ENCODE data around the gene LRMDA.
"Not testable (repeated sequence)": the region's sequence is repeated elsewhere in the genome, so short reads cannot be mapped to it uniquely, and the experiment has no call there.

The LRMDA gene

DNA sequence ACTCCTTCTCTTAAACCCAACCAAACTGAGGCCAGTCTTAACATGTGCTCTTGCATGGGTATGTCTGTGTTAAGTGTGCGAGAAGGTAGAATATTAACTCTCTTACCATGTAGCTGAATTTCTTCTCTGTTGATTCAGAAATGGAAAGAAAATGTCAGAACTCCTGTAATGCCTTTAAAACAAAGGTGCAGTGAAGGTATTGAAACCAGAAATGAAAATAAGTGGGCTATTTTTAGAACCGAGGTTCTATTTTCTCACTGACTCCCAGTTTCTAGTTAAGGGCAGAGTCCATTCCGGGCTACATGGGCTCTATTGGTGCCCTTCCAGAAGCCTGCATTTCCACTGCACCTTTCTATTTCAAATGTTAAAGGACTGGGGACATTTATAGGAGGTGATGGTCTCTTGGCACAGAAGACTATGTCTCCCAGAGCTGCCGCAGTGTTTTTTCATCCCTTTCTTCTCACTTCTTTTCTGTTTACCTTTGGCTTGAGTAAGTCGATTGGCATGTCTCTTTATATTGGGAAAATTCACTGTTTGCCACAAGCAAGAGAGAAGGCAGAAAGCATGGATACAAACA is 174.9 kb downstream of the LRMDA start:
- DNase-seq (ENCODE audit: low spot score) (peak; percentile 27), FAIRE-seq (no peak)

DNA sequence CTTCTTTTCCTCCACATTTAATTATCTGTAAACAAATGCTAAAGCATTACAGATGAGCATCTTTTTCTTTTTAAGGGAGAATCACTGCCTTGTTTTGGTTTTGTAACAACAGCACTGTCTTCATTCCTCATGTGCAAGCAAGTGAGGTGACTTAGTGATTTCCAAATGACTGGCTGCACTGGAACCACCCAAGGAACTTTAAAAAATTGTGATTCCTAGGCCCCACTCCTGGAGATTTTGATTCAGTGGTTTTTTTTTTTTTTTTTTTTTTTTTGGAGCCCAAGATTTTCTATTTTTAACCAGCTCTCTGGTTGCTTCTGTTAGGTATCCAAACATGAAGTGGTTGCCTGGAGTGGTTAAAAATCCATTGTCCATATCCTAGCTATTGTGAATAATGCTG is 176.2 kb downstream of the LRMDA start:
- FAIRE-seq (no peak), DNase-seq (ENCODE audit: low spot score) (no peak)

DNA sequence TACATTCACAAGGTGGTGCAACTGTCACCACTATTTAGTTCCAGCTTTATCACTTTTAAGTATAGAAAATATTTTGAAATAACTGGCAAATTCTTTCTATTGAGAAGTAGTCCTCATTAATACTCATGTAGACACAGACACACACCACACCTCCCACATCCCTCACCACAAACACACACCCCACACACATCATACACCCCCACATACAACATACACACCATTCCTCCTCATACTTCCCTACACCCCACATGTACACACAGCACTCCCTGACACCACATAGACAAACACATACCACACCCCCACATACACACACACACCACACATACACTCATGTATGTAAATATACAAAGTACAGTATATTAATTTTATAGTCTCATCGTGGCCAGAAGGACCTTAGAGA is 178.8 kb downstream of the LRMDA start:
- FAIRE-seq: peak; percentile 93

DNA sequence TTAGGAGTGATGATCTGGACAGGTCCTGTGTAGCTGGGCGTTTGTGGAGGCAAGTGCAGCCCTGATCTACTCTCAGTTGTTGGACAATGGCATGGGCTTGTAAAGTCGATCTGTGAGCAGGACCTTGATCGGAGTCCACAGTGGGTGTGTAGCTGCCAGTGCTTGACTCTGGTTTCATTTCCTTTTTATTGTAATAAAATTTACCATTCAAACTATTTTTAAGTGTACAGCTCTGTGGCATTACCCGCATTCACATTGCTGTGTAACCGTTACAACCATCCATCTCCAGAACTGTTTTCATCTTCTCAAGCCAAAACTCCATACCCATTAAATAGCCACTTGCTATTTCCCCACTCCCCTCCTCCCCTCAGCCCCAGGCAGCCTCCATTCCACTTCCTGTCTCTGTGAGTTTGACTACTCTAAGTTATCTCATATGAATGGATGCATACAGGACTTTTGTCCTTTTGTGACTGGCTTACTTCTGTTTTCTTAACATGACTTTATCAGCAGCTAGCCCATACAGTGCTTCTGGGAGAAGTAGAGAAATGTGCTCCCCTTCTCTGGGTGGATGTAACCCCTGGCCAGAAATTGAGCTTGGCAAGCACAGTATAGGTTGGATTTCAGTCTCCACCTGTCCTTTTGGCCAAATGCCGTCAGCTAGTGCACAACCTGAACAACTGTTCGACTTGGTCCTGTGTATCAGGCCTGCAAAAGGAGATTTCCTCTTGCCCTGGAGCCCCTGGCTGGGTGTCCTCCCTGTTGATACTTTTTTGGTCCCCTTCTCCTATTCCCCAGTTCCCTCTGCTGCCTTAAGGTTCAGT is 180.0 kb downstream of the LRMDA start:
- DNase-seq (ENCODE audit: low spot score) (no peak), FAIRE-seq (no peak)

More for the DNA sequence above, 178.8 kb downstream of the LRMDA start:
- no peak for DNase-seq (ENCODE audit: low spot score)

DNA sequence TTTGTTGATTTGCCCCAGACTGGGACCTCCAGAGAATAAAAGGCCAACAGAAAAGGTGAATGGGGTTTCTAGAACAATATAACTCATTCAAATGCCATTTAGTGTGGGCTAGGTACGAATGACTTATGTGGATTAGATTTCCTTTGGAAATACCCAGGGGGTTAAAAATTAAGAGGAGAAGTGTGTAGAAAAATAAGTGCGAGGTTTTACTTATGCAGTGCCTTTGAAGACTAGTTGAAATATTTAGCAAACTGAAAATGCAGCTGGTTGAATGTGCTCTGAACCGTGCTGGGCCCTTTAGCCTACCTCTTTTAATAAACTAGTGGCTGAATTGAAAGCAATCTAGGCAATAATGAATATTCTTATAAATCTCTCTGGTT is 180.6 kb downstream of the LRMDA start:
- FAIRE-seq: no peak
- DNase-seq (ENCODE audit: low spot score): no peak

DNA sequence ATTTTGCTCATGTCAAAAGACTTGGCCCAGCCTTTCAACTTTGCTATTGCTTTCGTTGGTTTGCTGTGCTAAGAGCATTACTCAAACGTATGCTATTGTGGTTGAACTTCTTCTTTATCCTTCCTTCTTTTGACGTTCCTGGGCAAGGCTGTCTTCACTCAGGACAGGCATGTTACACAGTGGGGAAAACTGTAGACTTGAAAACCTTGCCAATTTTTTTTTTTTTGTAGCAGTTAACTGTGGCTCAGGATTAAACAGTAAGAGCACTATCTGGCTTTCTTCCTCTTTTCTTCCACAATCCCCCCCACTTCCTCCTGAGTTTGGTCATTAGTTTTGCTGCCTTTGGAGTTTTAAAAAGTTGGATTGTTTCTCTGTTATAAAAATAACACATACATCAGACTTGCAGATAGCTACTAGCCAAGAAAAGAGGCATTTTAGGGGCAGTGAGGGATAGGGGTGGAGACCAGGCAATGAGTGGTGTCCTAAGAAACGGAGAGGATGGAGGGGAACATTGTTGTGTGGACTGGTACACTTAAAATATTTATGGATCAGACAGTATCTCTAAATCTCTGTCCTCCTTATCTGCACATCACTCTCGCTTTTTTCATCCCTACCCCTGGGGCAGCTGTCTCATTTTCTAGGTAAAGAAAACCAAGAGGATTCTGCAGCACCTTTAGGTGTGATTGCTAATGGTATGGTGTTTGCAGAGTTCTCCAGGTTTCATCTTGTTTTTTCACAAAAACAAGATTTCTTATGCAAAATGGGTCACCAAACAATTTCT is 181.7 kb downstream of the LRMDA start:
- no peak for FAIRE-seq

DNA sequence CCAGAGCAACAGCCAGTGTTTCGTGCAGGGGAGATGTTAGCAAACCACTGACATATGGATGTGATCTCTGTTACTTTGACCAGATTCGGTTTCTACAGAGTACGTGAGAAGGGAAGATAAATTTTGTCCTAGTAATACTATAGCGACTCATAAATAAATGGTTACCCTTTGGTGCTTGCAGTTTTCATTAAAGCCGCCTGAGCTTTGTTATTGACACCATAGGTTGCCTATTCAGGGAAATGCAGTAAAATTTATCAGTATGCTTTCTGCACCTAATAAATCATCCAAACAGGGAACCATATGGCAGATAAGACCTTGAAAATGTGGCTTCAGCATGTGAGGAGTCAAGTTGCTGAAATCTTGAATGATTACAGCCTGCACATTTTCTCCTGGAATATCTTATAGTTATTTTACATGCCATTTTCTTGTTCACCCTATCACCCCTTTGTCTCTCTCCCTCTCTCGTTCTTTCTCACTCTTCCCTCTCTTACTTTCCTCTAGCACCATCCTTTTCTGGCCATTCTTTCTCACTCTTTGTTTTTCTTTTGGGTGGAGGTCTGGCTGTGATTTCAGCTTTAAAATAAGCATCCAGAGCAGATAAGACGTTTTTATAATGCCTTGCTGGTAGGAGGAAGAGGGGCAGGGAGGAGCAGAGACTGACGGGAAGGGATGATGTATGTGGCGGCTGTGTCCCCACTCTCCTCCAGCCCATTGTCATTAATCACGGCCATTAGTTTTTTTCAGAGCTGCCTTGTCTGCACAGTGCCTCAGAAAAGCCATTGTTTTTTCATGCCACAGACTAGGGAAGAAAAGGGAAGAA is 182.5 kb downstream of the LRMDA start:
- no peak for FAIRE-seq
- no peak for DNase-seq (ENCODE audit: low spot score)

More for the DNA sequence above, 181.7 kb downstream of the LRMDA start:
- no peak for DNase-seq (ENCODE audit: low spot score)

DNA sequence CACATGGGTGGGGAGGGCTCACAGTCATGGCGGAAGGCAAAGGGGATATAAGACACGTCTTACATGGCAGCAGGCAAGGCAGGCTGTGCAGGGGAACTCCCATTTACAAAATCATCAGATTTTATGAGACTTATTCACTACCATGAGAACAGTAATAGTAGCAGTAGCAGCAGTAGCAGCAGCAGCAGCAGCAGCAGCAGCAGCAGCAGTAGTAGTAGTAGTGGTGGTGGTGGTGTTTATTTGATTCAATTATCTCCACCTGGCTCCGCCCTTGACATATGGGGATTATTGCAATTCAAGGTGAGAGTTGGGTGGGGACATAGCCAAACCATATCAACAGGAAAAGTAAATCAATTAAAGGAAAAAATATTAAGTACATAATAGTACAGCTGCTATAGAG is 184.7 kb downstream of the LRMDA start:
- no peak for FAIRE-seq
- no peak for DNase-seq (ENCODE audit: low spot score)

DNA sequence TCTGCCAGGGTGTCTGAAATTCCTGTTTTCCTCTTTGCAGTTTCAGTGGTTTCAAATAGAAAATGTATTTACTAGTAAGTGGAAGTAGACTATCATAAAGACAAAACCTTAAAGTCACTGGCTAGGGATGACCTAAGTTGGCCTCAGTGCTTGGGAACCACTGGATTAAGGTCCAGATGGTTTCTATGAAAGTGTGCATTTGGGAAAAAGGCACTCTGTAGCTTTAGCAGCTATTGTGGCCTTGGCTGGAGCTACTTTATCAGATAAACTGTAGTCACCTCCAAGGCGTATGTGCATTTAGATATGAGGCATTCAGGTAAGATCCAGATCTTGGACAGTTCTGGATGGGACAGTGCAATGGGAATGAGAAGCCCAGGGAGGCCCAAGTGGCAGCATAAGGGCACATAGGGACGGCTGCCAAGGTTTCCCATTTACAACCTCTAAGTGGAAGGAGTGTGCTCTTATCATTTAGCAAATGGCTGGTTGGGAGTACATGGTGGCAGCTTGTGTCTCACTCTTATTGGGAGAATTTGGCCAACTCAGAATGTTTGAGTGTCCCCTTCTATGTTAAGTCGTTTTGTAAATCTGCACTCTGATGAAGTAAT is 185.6 kb downstream of the LRMDA start:
- FAIRE-seq: no peak

DNA sequence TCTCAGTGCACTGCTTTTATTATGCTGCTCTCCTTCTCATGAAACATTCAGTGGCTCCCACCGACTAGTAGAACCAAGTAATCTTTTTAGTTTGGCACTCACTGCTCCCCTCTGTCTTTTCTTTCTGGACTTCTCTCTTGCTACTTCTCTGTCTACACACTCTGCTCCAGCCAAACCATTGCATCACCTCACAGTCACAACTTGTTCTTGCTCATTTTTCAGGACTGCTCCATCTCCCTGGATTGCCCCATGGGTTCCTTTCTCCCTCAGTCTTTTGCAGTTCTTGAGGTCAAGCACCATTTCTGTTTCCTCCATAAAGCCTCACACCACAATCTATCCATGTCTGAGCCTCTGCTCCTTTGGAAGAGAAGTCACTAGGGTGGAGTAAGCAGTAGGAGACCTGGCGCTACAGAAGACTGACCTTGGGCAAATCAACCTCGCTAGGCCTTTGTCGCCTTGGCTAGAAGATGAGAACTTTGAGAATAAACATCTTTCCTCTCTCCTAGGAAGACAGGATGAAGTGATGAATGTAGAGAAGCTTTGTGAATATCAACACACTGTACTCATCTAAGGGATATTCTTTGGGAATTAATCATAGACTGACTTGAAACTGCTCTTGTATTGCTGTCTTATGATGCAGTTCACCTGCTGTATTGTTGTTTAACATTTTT is 186.2 kb downstream of the LRMDA start:
- FAIRE-seq: no peak

More for the DNA sequence above, 185.6 kb downstream of the LRMDA start:
- no peak for DNase-seq (ENCODE audit: low spot score)

DNA sequence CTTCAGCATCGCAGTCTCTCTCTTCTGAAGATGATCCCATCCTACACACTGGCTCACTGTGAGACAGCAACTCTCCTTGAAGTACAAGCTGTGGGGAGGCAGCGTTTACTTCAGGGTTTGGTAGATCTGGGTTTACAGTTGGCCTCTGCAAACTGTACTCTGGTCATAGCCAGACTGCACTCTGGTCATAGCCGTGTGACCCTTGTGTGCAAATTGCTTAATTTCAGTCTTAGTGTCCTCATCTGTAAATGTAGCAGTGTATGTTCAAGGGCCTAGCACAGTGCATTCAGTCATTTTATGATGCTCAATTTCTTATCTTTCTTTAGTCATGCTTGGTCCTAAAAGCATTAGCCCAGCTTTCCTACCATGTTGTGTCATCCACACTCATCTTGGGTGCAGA is 188.2 kb downstream of the LRMDA start:
- no peak for DNase-seq (ENCODE audit: low spot score)
- no peak for FAIRE-seq

More for the DNA sequence above, 186.2 kb downstream of the LRMDA start:
- no peak for DNase-seq (ENCODE audit: low spot score)

DNA sequence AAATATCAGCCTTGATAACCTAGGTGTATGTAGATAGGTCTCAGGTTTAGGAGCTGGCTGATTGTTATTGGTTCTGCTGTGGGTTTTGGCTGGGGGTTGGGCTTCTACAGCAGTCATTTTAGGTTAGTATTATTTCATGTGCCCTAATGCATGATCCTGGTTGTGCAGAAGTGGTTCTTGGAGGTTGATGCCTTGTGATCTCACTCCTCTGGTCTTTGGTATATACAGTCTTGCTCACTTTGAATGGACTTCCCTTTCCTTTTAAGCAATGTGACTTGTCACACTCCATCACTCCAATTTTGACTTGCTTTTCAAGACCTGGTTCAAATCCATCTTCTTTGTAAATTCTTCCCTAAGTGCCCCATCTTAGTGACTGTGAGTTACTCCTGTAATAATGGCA is 188.9 kb downstream of the LRMDA start:
- FAIRE-seq (peak; percentile 37), DNase-seq (ENCODE audit: low spot score) (no peak)

DNA sequence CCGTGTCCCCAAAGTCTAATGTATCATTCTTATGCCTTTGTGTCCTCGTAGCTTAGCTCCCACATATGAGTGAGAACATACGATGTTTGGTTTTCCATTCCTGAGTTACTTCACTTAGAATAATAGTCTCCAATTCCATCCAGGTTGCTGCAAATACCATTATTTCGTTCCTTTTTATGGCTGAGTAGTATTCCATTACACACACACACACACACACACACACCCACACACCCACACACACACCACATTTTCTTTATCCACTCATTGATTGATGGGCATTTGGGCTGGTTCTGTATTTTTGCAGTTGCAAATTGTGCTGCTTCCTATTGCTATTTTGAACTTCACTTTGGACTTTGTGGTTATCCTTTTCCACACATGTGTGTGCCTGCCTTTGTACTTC is 189.6 kb downstream of the LRMDA start:
- DNase-seq (ENCODE audit: low spot score); FAIRE-seq: not testable (repeated sequence)

DNA sequence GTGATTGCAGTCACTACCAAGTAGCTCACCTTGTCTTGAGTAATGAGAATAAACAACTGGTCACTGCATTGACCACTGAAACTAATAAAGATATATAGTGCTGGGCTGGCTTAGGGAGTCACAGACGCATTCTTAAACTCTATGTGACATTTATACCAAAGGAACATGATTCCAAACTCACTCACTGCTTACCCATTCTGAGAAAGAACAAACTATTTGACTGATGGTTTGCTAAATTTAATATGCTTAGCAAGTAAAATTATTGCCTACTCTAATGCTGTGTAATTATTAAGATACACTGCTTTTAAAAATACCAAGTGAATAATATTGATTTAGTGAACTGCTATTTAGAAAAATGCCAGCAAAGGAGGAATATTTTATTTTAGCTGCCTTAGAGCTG is 191.1 kb downstream of the LRMDA start:
- no peak for DNase-seq (ENCODE audit: low spot score)
- no peak for FAIRE-seq

DNA sequence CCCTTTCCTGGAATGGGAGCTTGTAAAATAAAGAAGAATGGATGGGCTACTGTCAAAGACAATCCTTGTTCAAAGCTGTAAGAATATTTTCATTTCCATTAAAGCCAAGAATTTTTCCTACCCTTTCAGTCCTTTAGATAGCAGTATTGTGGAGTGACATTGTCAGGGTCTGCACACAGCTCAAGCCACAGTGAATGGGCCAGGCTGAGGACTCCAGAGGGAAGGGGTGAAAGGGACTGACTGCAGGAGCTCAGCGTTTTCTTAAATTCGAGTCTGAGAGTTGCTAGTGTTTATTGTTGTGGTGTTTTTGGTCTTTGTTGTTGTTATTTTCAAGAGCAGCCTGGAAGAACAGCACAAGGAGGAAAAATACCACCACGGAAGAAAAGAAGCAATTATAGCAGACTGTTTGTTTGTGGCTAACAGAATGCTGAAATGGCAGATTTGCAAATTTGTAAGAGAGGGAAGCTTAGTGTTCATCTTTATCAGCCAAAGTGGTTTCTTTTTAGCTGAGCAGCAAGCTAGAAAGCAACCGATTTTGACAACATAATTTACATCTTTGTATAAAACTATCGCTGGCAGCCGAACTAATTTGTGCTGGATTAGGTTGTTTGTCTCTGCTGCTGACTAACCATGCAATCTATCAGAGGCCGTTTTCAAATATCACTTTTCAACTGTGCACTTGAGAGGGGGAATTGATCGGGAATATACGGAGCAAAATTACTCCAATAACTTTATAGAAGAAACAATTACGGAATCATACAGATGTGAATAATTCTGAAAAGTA is 192.1 kb downstream of the LRMDA start:
- DNase-seq (ENCODE audit: low spot score) (no peak), FAIRE-seq (no peak)

DNA sequence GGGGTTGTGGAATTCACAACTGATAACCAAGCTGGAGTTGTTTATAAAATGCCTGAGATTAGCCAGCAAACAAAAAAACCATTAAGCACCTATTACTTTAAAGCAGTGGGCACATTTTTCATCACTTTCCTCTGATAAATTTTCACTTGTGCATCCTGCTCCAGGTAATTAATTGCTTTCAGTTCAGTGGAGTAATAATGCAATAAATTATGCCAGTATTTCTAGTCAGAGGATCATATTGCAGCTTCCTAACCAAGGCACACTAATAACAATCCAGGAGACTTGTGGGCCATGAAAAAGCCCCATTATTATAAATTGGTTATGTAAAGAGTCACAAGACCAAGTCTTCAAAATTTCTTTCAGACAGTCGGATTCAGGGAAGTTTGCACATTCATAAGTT is 193.2 kb downstream of the LRMDA start:
- DNase-seq (ENCODE audit: low spot score): no peak
- no peak for FAIRE-seq

DNA sequence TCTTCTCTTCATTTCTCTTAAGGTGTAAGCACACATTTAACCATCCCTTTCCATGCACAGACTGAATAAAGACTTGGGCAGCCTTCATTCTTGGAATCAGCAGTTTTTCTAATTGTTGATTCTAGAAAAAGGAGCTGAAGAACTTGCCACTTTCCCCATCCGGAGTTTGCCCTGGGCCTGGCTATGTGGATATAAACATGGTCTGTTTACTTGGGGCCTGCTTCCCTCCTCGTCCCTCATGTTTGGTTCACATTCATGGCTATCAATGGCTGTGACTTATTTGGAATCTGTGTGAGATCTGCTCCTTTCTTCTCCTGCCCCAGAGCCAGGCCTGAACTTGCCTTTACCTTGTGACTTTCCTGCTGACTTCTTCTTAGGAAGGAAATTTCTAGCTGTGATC is 199.3 kb downstream of the LRMDA start:
- FAIRE-seq (no peak), DNase-seq (ENCODE audit: low spot score) (no peak)

DNA sequence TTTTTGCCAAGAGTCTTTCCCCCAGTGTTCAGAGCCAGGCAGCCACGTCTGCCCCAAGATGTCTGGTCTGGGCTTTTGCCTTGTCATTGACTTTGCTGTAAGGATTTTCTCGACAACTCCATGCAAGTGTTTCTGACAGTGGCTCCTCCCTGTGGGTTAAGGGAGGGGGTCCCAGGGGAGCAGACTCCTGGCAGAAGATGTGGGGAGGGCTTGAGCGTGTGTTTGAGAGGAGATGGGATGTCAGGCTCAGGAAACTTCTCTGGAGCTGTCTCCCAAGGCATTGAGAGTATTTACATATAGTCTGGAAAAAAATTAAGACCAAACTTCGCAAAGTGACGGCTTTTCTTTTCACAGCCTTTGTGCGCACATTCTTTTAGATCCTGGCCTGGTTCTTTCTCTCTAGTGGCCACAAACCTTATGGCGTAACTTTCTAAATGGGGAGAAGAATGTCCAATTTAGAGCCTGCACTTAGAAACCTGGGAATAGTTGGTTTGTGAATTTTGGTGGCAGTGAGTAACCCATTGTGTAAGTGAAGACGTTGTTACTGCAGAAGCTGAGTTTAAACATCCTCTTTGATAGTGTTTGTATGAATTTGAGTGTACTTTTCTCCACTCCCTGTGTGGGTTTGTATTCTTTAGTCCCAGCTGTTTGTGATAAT is 201.5 kb downstream of the LRMDA start:
- no peak for DNase-seq (ENCODE audit: low spot score)
- FAIRE-seq: no peak

DNA sequence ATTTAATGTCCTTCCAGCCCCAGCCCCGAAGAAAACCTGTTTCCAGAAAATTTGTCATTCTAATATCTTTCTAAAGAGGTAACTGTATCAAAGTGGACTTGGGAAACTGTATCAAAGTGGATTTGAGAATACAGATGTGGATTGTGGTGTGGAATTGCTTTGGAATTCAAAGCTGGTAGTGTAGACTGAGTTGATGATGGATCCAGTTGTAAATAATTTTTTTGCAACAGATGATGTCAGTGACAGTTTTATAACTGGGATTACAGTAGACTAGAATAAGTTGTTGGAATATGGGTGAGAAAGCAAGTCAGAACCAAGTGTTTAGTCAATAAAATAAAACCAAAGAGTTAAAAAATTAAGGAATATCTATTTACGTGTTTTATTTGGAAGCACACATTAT is 202.1 kb downstream of the LRMDA start:
- DNase-seq (ENCODE audit: low spot score): no peak

More for the DNA sequence above, 202.1 kb downstream of the LRMDA start:
- no peak for FAIRE-seq

All from urothelium cell line (cell line).